Mucosa of rectum (tissue), 2 donors: ENCODE data around the gene PSMD11.

Experiments
- H3K27ac ChIP-seq, 2 donors: one replicate each; pipeline ENCODE4 v1.7.0; 2013; ENCODE audit warnings: inconsistent platforms in 2 of 2, low read depth in 2 of 2, low read length in 2 of 2
- H3K27me3 ChIP-seq, 2 donors: one replicate each; pipeline ENCODE4 v1.7.0; 2013; ENCODE audit warnings: low read length in 2 of 2; ENCODE audit not compliant: control insufficient read depth in 2 of 2, insufficient read depth in 2 of 2
- H3K36me3 ChIP-seq, 2 donors: one replicate each; pipeline ENCODE4 v1.7.0; 2013; ENCODE audit warnings: low read length in 2 of 2; ENCODE audit not compliant: control insufficient read depth in 2 of 2, insufficient read depth in 2 of 2
- H3K4me1 ChIP-seq, 2 donors: one replicate each; pipeline ENCODE4 v1.7.0; 2013; ENCODE audit warnings: low read length in 2 of 2, mild to moderate bottlenecking in 1 of 2; ENCODE audit not compliant: control insufficient read depth in 2 of 2, insufficient read depth in 2 of 2
- H3K4me3 ChIP-seq, 2 donors: one replicate each; pipeline ENCODE4 v1.7.0; 2013; ENCODE audit warnings: low read length in 2 of 2
- H3K9ac ChIP-seq, 2 donors: one replicate each; pipeline ENCODE4 v1.7.0; 2013; ENCODE audit warnings: low read length in 2 of 2, low read depth in 1 of 2, mild to moderate bottlenecking in 1 of 2
- H3K9me3 ChIP-seq, 2 donors: one replicate each; pipeline ENCODE4 v1.7.0; 2013; ENCODE audit warnings: low read length in 2 of 2; ENCODE audit not compliant: control insufficient read depth in 2 of 2
- donor health status: healthy.
- donor health status: Normal muscosa, but diverticular disease.

The PSMD11 gene

GRCh38 chr17:32508926-32509325 is 64.6 kb downstream of the PSMD11 start:
- Histone ChIP-seq H3K9ac (no peak overlapping the region), H3K9me3 (no peaks in the 10 kb centered on the region), H3K27me3 (no peaks in the 10 kb centered on the region), H3K36me3 (peaks cover 4 to 11% of the 10 kb centered on the region in 2 donors), H3K4me1 (peaks cover 0 to 12% of the 10 kb centered on the region in 2 donors), H3K4me3 (no peak overlapping the region), H3K27ac (no peak overlapping the region)

GRCh38 chr17:32510466-32510865 is 66.2 kb downstream of the PSMD11 start:
- no peak overlapping the region for H3K4me3 ChIP-seq
- H3K27me3 ChIP-seq: no peaks in the 10 kb centered on the region
- H3K4me1 ChIP-seq: peaks cover 0 to 2% of the 10 kb centered on the region in 2 donors
- H3K36me3 ChIP-seq: peaks cover 4 to 11% of the 10 kb centered on the region in 2 donors
- H3K27ac ChIP-seq: no peak overlapping the region
- H3K9ac ChIP-seq: no peak overlapping the region
- no peaks in the 10 kb centered on the region for H3K9me3 ChIP-seq

- H3K27ac ChIP-seq: no peak overlapping the region
- peaks cover 0 to 2% of the 10 kb centered on the region in 2 donors for H3K4me1 ChIP-seq
- no peaks in the 10 kb centered on the region for H3K9me3 ChIP-seq
- H3K27me3 ChIP-seq: no peaks in the 10 kb centered on the region
- peaks cover 4 to 11% of the 10 kb centered on the region in 2 donors for H3K36me3 ChIP-seq
- no peak overlapping the region for H3K9ac ChIP-seq
- H3K4me3 ChIP-seq: no peak overlapping the region
These were observed 68.0 kb downstream of the PSMD11 start for GRCh38 chr17:32512328-32512727.

- Histone ChIP-seq H3K27me3 (no peaks in the 10 kb centered on the region), H3K4me3 (no peak overlapping the region), H3K9ac (no peak overlapping the region), H3K9me3 (no peaks in the 10 kb centered on the region), H3K4me1 (peaks cover 0 to 1% of the 10 kb centered on the region in 2 donors), H3K27ac (no peak overlapping the region), H3K36me3 (peaks cover 4 to 11% of the 10 kb centered on the region in 2 donors)
These were observed 69.3 kb downstream of the PSMD11 start for GRCh38 chr17:32513579-32513978.

- no peak overlapping the region for H3K27ac ChIP-seq
These were observed 70.3 kb downstream of the PSMD11 start for GRCh38 chr17:32514606-32515005.

GRCh38 chr17:32515677-32516383 is 71.5 kb downstream of the PSMD11 start:
- H3K9me3 ChIP-seq: no peaks in the 10 kb centered on the region
- no peak overlapping the region for H3K9ac ChIP-seq
- H3K36me3 ChIP-seq: peaks cover 3 to 8% of the 10 kb centered on the region in 2 donors
- no peaks in the 10 kb centered on the region for H3K4me1 ChIP-seq
- no peak overlapping the region for H3K27ac ChIP-seq
- no peak overlapping the region for H3K4me3 ChIP-seq
- no peaks in the 10 kb centered on the region for H3K27me3 ChIP-seq

More at GRCh38 chr17:32514606-32515005, 70.3 kb downstream of the PSMD11 start:
- H3K9ac ChIP-seq: no peak overlapping the region
- H3K27me3 ChIP-seq: no peaks in the 10 kb centered on the region
- peaks cover 4 to 11% of the 10 kb centered on the region in 2 donors for H3K36me3 ChIP-seq
- H3K4me1 ChIP-seq: no peaks in the 10 kb centered on the region
- H3K4me3 ChIP-seq: no peak overlapping the region
- H3K9me3 ChIP-seq: no peaks in the 10 kb centered on the region

GRCh38 chr17:32516450-32516849 is 72.1 kb downstream of the PSMD11 start:
- Histone ChIP-seq H3K4me1 (no peaks in the 10 kb centered on the region), H3K36me3 (peaks cover 3 to 8% of the 10 kb centered on the region in 2 donors), H3K27me3 (no peaks in the 10 kb centered on the region), H3K9me3 (no peaks in the 10 kb centered on the region), H3K4me3 (no peak overlapping the region), H3K9ac (no peak overlapping the region), H3K27ac (no peak overlapping the region)

- no peak overlapping the region for H3K27ac ChIP-seq
- H3K27me3 ChIP-seq: no peaks in the 10 kb centered on the region
- H3K9me3 ChIP-seq: no peaks in the 10 kb centered on the region
- H3K4me1 ChIP-seq: no peaks in the 10 kb centered on the region
- no peak overlapping the region for H3K4me3 ChIP-seq
- peaks cover 3 to 8% of the 10 kb centered on the region in 2 donors for H3K36me3 ChIP-seq
- H3K9ac ChIP-seq: no peak overlapping the region
These were observed 72.8 kb downstream of the PSMD11 start for GRCh38 chr17:32516940-32517701.

- H3K9me3 ChIP-seq: no peaks in the 10 kb centered on the region
- no peaks in the 10 kb centered on the region for H3K4me1 ChIP-seq
- no peak overlapping the region for H3K4me3 ChIP-seq
- H3K9ac ChIP-seq: no peak overlapping the region
- H3K27me3 ChIP-seq: no peaks in the 10 kb centered on the region
- H3K36me3 ChIP-seq: peaks cover 3% of the 10 kb centered on the region in 2 donors
- no peak overlapping the region for H3K27ac ChIP-seq
These were observed 73.7 kb downstream of the PSMD11 start for GRCh38 chr17:32517982-32518381.

GRCh38 chr17:32518646-32519227 is 74.4 kb downstream of the PSMD11 start:
- Histone ChIP-seq H3K9me3 (no peaks in the 10 kb centered on the region), H3K4me3 (no peak overlapping the region), H3K27ac (no peak overlapping the region), H3K9ac (no peak overlapping the region), H3K4me1 (peaks cover 0 to 1% of the 10 kb centered on the region in 2 donors), H3K36me3 (peaks cover 0 to 3% of the 10 kb centered on the region in 2 donors), H3K27me3 (no peaks in the 10 kb centered on the region)
